ENCODE measurements around the gene FBXO42. TPM values are rescaled to one million over a fixed set of nuclear protein-coding genes. Genes with fewer than 3 reads are reported as not detected.

FBXO42 gene
- total and polyA plus RNA-seq, 2 of the 13 experiments (the other 11 are each of a cell fraction or from before 2014, with no cell fraction given) = 7.6 to 17.5 TPM

DNA sequence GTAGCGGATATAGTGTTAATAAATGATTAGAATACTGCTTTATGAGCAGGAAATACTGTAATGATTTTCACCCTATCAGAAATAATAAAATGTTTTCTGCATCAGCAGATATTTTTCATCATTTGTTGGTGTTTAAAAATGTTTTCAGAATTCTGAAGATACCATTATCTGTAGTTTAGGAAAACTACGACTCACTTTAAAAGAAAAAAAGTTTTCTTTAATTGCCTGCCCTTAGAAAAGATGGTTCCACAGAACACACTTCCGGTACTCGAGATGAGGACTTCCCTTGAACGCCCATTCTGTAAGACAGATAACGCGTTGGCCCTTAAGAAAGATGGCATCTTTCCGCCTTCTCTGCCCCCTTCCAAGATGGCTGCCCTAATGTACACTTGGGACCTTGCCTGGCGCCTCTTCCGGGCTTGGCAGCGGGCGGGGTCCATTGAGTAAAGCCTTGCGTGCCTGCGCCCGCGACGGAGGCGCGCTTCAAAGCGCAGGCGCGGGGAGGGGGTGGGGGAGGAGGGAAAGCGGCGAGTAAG, 14.5 kb upstream of the FBXO42 start, which contains the start of gene SZRD1 (continued):
- TF ChIP-seq, protein P1, sequence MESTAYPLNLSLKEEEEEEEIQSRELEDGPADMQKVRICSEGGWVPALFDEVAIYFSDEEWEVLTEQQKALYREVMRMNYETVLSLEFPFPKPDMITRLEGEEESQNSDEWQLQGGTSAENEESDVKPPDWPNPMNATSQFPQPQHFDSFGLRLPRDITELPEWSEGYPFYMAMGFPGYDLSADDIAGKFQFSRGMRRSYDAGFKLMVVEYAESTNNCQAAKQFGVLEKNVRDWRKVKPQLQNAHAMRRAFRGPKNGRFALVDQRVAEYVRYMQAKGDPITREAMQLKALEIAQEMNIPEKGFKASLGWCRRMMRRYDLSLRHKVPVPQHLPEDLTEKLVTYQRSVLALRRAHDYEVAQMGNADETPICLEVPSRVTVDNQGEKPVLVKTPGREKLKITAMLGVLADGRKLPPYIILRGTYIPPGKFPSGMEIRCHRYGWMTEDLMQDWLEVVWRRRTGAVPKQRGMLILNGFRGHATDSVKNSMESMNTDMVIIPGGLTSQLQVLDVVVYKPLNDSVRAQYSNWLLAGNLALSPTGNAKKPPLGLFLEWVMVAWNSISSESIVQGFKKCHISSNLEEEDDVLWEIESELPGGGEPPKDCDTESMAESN (CRISPR knock-in tag; conservative IDR thresholded peaks at IDR 0.05) = no peak
- no peak; the same call in 1 of the 2 replicates for TF ChIP-seq ZKSCAN8 (CRISPR knock-in tag; IDR thresholded peaks at IDR 0.05; ENCODE audit: borderline replicate concordance)
- TF ChIP-seq ZNF598 (CRISPR knock-in tag; IDR thresholded peaks at IDR 0.05; ENCODE audit: borderline replicate concordance) = no peak
- no peak for TF ChIP-seq SUZ12 (IDR thresholded peaks at IDR 0.05; ENCODE audit: low read depth, low read length)
- TF ChIP-seq ZNF484 (CRISPR knock-in tag; IDR thresholded peaks at IDR 0.05; ENCODE audit: borderline replicate concordance, low read depth) = no peak
- no peak for TF ChIP-seq KLF9 (CRISPR knock-in tag; IDR thresholded peaks at IDR 0.05; ENCODE audit: low read depth)
- TF ChIP-seq ASH2L (IDR thresholded peaks at IDR 0.05; ENCODE audit: insufficient read length, low read depth, low read length) = no peak
- TF ChIP-seq ZNF383 (CRISPR knock-in tag; IDR thresholded peaks at IDR 0.05; ENCODE audit: borderline replicate concordance) = no peak
- no peak for TF ChIP-seq ZNF234 (CRISPR knock-in tag; conservative IDR thresholded peaks at IDR 0.05)
- TF ChIP-seq PAX8 (CRISPR knock-in tag; IDR thresholded peaks at IDR 0.05; ENCODE audit: borderline replicate concordance) = no peak
- no peak for TF ChIP-seq HOXD1 (CRISPR knock-in tag; IDR thresholded peaks at IDR 0.05)
- TF ChIP-seq ERF (CRISPR knock-in tag; IDR thresholded peaks at IDR 0.05) = peak; percentile 56; the same call in 1 of the 2 replicates
- TF ChIP-seq ZNF720 (CRISPR knock-in tag; IDR thresholded peaks at IDR 0.05) = no peak
- TF ChIP-seq, protein P2, sequence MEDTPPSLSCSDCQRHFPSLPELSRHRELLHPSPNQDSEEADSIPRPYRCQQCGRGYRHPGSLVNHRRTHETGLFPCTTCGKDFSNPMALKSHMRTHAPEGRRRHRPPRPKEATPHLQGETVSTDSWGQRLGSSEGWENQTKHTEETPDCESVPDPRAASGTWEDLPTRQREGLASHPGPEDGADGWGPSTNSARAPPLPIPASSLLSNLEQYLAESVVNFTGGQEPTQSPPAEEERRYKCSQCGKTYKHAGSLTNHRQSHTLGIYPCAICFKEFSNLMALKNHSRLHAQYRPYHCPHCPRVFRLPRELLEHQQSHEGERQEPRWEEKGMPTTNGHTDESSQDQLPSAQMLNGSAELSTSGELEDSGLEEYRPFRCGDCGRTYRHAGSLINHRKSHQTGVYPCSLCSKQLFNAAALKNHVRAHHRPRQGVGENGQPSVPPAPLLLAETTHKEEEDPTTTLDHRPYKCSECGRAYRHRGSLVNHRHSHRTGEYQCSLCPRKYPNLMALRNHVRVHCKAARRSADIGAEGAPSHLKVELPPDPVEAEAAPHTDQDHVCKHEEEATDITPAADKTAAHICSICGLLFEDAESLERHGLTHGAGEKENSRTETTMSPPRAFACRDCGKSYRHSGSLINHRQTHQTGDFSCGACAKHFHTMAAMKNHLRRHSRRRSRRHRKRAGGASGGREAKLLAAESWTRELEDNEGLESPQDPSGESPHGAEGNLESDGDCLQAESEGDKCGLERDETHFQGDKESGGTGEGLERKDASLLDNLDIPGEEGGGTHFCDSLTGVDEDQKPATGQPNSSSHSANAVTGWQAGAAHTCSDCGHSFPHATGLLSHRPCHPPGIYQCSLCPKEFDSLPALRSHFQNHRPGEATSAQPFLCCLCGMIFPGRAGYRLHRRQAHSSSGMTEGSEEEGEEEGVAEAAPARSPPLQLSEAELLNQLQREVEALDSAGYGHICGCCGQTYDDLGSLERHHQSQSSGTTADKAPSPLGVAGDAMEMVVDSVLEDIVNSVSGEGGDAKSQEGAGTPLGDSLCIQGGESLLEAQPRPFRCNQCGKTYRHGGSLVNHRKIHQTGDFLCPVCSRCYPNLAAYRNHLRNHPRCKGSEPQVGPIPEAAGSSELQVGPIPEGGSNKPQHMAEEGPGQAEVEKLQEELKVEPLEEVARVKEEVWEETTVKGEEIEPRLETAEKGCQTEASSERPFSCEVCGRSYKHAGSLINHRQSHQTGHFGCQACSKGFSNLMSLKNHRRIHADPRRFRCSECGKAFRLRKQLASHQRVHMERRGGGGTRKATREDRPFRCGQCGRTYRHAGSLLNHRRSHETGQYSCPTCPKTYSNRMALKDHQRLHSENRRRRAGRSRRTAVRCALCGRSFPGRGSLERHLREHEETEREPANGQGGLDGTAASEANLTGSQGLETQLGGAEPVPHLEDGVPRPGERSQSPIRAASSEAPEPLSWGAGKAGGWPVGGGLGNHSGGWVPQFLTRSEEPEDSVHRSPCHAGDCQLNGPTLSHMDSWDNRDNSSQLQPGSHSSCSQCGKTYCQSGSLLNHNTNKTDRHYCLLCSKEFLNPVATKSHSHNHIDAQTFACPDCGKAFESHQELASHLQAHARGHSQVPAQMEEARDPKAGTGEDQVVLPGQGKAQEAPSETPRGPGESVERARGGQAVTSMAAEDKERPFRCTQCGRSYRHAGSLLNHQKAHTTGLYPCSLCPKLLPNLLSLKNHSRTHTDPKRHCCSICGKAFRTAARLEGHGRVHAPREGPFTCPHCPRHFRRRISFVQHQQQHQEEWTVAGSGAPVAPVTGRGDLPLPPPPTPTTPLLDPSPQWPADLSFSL (CRISPR knock-in tag; IDR thresholded peaks at IDR 0.05) = no peak
- TF ChIP-seq, protein P3, sequence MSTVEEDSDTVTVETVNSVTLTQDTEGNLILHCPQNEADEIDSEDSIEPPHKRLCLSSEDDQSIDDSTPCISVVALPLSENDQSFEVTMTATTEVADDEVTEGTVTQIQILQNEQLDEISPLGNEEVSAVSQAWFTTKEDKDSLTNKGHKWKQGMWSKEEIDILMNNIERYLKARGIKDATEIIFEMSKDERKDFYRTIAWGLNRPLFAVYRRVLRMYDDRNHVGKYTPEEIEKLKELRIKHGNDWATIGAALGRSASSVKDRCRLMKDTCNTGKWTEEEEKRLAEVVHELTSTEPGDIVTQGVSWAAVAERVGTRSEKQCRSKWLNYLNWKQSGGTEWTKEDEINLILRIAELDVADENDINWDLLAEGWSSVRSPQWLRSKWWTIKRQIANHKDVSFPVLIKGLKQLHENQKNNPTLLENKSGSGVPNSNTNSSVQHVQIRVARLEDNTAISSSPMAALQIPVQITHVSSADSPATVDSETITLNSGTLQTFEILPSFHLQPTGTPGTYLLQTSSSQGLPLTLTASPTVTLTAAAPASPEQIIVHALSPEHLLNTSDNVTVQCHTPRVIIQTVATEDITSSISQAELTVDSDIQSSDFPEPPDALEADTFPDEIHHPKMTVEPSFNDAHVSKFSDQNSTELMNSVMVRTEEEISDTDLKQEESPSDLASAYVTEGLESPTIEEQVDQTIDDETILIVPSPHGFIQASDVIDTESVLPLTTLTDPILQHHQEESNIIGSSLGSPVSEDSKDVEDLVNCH (CRISPR knock-in tag; IDR thresholded peaks at IDR 0.05) = no peak
- TF ChIP-seq ZNF207 (IDR thresholded peaks at IDR 0.05; ENCODE audit: borderline replicate concordance) = no peak
- TF ChIP-seq TCF12 (IDR thresholded peaks at IDR 0.05) = no peak
- no peak for TF ChIP-seq TCF12 (CRISPR knock-in tag; IDR thresholded peaks at IDR 0.05)
- TF ChIP-seq STAG1 (CRISPR knock-in tag; IDR thresholded peaks at IDR 0.05) = no peak
